Epithelial cell of proximal tubule (primary cell): ENCODE measurements around the gene MARCHF2. TPM values are rescaled to one million over a fixed set of nuclear protein-coding genes. Genes with fewer than 3 reads are reported as not detected.
A peak's percentile ranks its signal among the peaks of the same experiment; 100 is the strongest.

Experiments used
- DNase-seq: peaks from one replicate; pipeline ENCODE4 v3.0.0-alpha.2; 2011; ENCODE audit warnings: low read depth
- H3K4me3 ChIP-seq: 2 replicates; pipeline ENCODE4 v1.5.1; 2011; ENCODE audit warnings: low read depth, mild to moderate bottlenecking, low read length
- total RNA-seq: library from RNA; depleted of rRNA; stranded (reverse); fragments of >200 nt; gene quantifications from 2 replicates; pipeline ENCODE4 v1.2.3, GENCODE V29; 2015
- TF ChIP-seq, protein P1 (sequence below): conservative IDR thresholded peaks from 2 replicates; pipeline ENCODE4 v1.5.1; 2012; ENCODE audit warnings: low read depth, mild to moderate bottlenecking, low read length

Gene MARCHF2
- total RNA-seq, 1 donor from 2014 or later: 58.9 TPM

GRCh38 chr19:8444677-8445487 is 31.8 kb downstream of the MARCHF2 start, which contains the start of gene HNRNPM:
Gene HNRNPM (plus strand): TSS chr19:8444975. CDS start chr19:8444999, 24 bp downstream.
- DNase-seq: peak; percentile 42
- TF ChIP-seq, protein P1, sequence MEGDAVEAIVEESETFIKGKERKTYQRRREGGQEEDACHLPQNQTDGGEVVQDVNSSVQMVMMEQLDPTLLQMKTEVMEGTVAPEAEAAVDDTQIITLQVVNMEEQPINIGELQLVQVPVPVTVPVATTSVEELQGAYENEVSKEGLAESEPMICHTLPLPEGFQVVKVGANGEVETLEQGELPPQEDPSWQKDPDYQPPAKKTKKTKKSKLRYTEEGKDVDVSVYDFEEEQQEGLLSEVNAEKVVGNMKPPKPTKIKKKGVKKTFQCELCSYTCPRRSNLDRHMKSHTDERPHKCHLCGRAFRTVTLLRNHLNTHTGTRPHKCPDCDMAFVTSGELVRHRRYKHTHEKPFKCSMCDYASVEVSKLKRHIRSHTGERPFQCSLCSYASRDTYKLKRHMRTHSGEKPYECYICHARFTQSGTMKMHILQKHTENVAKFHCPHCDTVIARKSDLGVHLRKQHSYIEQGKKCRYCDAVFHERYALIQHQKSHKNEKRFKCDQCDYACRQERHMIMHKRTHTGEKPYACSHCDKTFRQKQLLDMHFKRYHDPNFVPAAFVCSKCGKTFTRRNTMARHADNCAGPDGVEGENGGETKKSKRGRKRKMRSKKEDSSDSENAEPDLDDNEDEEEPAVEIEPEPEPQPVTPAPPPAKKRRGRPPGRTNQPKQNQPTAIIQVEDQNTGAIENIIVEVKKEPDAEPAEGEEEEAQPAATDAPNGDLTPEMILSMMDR: no peak
- H3K4me3 ChIP-seq: peak within 1 kb of the TSS; percentile 93

DNA sequence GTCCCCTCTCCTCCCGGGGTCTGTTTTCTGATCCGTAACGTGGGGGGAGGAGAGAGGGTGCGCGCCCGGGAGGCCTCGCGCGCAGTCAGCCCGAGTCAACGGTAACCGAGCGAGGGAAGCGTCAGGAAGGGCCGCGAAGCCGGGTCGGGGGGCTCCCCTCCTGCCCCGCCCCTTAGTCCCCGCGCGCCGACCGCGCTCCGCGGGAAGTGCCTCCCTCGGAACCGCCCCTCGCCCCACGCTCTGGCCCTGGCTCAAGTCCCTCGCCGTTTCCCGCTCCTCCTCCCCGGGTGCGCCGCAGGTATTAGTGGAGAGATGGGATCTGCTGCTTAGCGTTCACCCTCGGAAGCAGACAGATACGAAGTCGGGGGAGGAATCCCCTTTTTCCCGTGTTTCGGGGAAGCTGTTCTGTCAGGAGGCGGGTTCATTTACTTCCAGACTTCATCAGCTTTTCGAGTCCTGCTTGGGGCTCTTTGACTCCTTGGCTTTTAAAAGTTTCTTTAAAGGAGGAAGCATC is 32.4 kb downstream of the MARCHF2 start:
- peak overlapping the region; percentile 93 for H3K4me3 ChIP-seq
- TF ChIP-seq, protein P1: no peak
- DNase-seq: no peak

GRCh38 chr19:8446061-8446709 is 33.1 kb downstream of the MARCHF2 start:
- DNase-seq: no peak
- TF ChIP-seq, protein P1: no peak
- peak overlapping the region; percentile 93 for H3K4me3 ChIP-seq

DNA sequence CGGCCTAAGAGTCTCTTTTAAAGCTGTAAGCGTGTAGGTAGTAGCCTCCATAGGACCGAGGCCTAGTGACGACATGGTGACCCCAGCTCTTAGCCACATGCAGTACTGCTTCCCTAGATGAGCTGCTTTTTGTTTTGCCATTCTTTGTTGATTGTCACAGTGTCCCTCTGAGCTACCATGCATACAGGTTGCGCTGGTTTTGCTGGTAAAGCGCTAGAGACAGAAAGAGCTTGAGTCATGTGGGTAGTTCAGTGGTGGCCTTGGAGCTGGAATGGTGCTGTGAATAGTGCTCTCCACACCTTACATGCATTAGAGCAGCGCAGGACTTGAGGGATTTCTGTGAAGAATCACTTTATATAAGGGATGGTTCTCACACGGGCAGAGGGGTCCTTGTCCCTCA is 36.7 kb downstream of the MARCHF2 start:
- no peak for DNase-seq
- TF ChIP-seq, protein P1: no peak

GRCh38 chr19:8451377-8451776 is 38.3 kb downstream of the MARCHF2 start:
- TF ChIP-seq, protein P1: no peak
- DNase-seq: no peak
- peak overlapping the region; percentile 30 for H3K4me3 ChIP-seq

More for the DNA sequence above, 36.7 kb downstream of the MARCHF2 start:
- H3K4me3 ChIP-seq: no peak overlapping the region

DNA sequence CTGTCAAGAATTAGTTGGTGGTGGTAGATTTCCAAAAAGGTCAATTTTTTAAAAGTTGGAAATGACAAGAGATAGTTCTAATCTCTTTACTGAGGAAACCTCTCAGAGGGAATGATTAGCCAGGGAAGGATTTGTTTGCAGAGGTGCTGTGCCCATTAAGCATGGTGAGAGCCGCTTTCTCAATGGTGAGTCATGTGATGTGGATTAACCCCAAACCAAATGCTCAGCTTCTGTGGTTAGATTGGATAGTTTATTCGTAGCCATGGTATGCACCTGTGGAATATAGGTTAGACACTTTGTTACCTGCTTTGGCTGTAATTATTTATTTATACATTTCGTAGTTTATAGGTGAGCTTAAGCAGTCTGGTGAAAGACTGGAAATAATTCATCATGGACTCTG is 38.8 kb downstream of the MARCHF2 start:
- TF ChIP-seq, protein P1: no peak
- peak overlapping the region; percentile 30 for H3K4me3 ChIP-seq
- peak; percentile 73 for DNase-seq
